Liver (tissue), 9 donors: ENCODE data around the gene OR2C3. TPM values are rescaled to one million over a fixed set of nuclear protein-coding genes. Genes with fewer than 3 reads are reported as not detected.

Source experiments
- DNase-seq: peaks from one replicate; pipeline ENCODE4 v3.0.0-alpha.2; 2017; ENCODE audit warnings: low spot score
- H3K27ac ChIP-seq, 2 donors: one replicate each; pipeline ENCODE4 v1.7.0; 2013; ENCODE audit warnings: inconsistent platforms in 2 of 2, low read length in 2 of 2, control low read depth in 1 of 2, low read depth in 1 of 2, mild to moderate bottlenecking in 1 of 2
- H3K27me3 ChIP-seq, 4 donors: one replicate each; pipeline versions ENCODE4 v1.6.1 to v1.7.0; 2013; ENCODE audit warnings: low read length in 3 of 4, inconsistent platforms in 1 of 4, mild to moderate bottlenecking in 1 of 4, moderate library complexity in 1 of 4; ENCODE audit not compliant: control insufficient read depth in 4 of 4, insufficient read depth in 4 of 4
- H3K36me3 ChIP-seq, 4 donors: one replicate each; pipeline versions ENCODE4 v1.6.1 to v1.7.0; 2013; ENCODE audit warnings: low read length in 3 of 4, mild to moderate bottlenecking in 3 of 4, low read depth in 1 of 4, moderate library complexity in 1 of 4; ENCODE audit not compliant: control insufficient read depth in 4 of 4, insufficient read depth in 3 of 4
- H3K4me1 ChIP-seq, 4 donors: one replicate each; pipeline versions ENCODE4 v1.6.1 to v1.7.0; 2013; ENCODE audit warnings: low read length in 3 of 4, mild to moderate bottlenecking in 3 of 4, moderate library complexity in 1 of 4; ENCODE audit not compliant: control insufficient read depth in 4 of 4, insufficient read depth in 4 of 4
- H3K4me3 ChIP-seq, 3 donors: one replicate each; pipeline versions ENCODE4 v1.6.1 to v1.7.0; 2013; ENCODE audit warnings: low read length in 3 of 3, control low read depth in 1 of 3, low read depth in 1 of 3, mild to moderate bottlenecking in 1 of 3
- H3K9ac ChIP-seq, 2 donors: one replicate each; pipeline ENCODE4 v1.7.0; 2013; ENCODE audit warnings: low read length in 2 of 2, mild to moderate bottlenecking in 2 of 2, moderate library complexity in 2 of 2, control low read depth in 1 of 2, low read depth in 1 of 2
- H3K9me3 ChIP-seq, 4 donors: one replicate each; pipeline versions ENCODE4 v1.6.1 to v1.7.0; 2013; ENCODE audit warnings: low read length in 3 of 4; ENCODE audit not compliant: control insufficient read depth in 4 of 4
- EGR1 ChIP-seq, 2 donors: IDR thresholded peaks; 2 replicates each; pipeline ENCODE4 v1.6.1; 2016 to 2018; ENCODE audit warnings: antibody characterized with exemption in 2 of 2, low read depth in 2 of 2
- FOXA1 ChIP-seq: IDR thresholded peaks from 2 replicates; pipeline ENCODE4 v1.6.1; 2016; ENCODE audit warnings: antibody characterized with exemption
- FOXA2 ChIP-seq: IDR thresholded peaks from 2 replicates; pipeline ENCODE4 v1.6.1; 2016; ENCODE audit warnings: antibody characterized with exemption
- GABPA ChIP-seq, 2 donors: IDR thresholded peaks in 1 of 2; conservative IDR thresholded peaks in 1 of 2; 2 replicates each; pipeline ENCODE4 v1.6.1; 2016; ENCODE audit warnings: antibody characterized with exemption in 2 of 2, mild to moderate bottlenecking in 1 of 2, moderate library complexity in 1 of 2
- HNF4A ChIP-seq, 2 donors: conservative IDR thresholded peaks; 2 replicates each; pipeline ENCODE4 v1.6.1; 2016; ENCODE audit warnings: antibody characterized with exemption in 2 of 2, mild to moderate bottlenecking in 2 of 2
- HNF4G ChIP-seq: IDR thresholded peaks from 2 replicates; pipeline ENCODE4 v1.6.1; 2016; ENCODE audit warnings: antibody characterized with exemption
- JUND ChIP-seq, 2 donors: IDR thresholded peaks; 2 replicates each; pipeline ENCODE4 v1.6.1; 2016; ENCODE audit warnings: antibody characterized with exemption in 2 of 2
- NR2F2 ChIP-seq: IDR thresholded peaks from 2 replicates; pipeline ENCODE4 v1.6.1; 2016; ENCODE audit warnings: antibody characterized with exemption
- RAD21 ChIP-seq, 2 donors: IDR thresholded peaks; 2 replicates each; pipeline ENCODE4 v1.6.1; 2016; ENCODE audit warnings: antibody characterized with exemption in 2 of 2, mild to moderate bottlenecking in 2 of 2
- RXRA ChIP-seq, 2 donors: IDR thresholded peaks; 2 replicates each; pipeline ENCODE4 v1.6.1; 2017 to 2018; ENCODE audit warnings: antibody characterized with exemption in 2 of 2, mild to moderate bottlenecking in 1 of 2
- SP1 ChIP-seq: IDR thresholded peaks from 2 replicates; pipeline ENCODE4 v1.6.1; 2018; ENCODE audit warnings: antibody characterized with exemption, mild to moderate bottlenecking
- TAF1 ChIP-seq: conservative IDR thresholded peaks from 2 replicates; pipeline ENCODE4 v1.6.1; 2016; ENCODE audit warnings: antibody characterized with exemption, mild to moderate bottlenecking
- YY1 ChIP-seq: IDR thresholded peaks from 2 replicates; pipeline ENCODE4 v1.6.1; 2016; ENCODE audit warnings: antibody characterized with exemption, mild to moderate bottlenecking
- WGBS: extraction: QIAGEN DNeasy Blood & Tissue Kit; methylation state at CpG from one replicate; pipeline ENCODE4 v1.1.7; 2013; 5-methylcytosine and 5-hydroxymethylcytosine counted together
- polyA plus RNA-seq, 2 donors: library from polyadenylated mRNA; stranded (reverse) in 1 of 2; unstranded in 1 of 2; fragments of 200-250 nt in 1 of 2; fragments of >200 nt in 1 of 2; fragmentation: Nextera tagmentation in 1 of 2; extraction: Ambion mirVana in 1 of 2; gene quantifications; one replicate each; pipeline versions ENCODE4 v1.2.1 to v1.2.3, GENCODE V29; 2013 to 2015
- total RNA-seq, 2 donors: library from RNA; depleted of rRNA; stranded (reverse); fragments of >200 nt; gene quantifications; one replicate each; pipeline ENCODE4 v1.2.3, GENCODE V29; 2014
- TF ChIP-seq, protein P1 (sequence below): IDR thresholded peaks from 2 replicates; pipeline ENCODE4 v1.6.1; 2016; ENCODE audit warnings: antibody characterized with exemption
- TF ChIP-seq, protein P2 (sequence below): IDR thresholded peaks from 2 replicates; pipeline ENCODE4 v1.6.1; 2016; ENCODE audit warnings: antibody characterized with exemption, mild to moderate bottlenecking
- TF ChIP-seq, protein P3 (sequence below): IDR thresholded peaks from 2 replicates; pipeline ENCODE4 v1.6.1; 2016; ENCODE audit warnings: antibody characterized with exemption
- TF ChIP-seq, protein P4 (sequence below): IDR thresholded peaks from 2 replicates; pipeline ENCODE4 v1.6.1; 2016; ENCODE audit warnings: antibody characterized with exemption
- TF ChIP-seq, protein P5 (sequence below): fragments of 150-350 bp; IDR thresholded peaks from 2 replicates; pipeline ENCODE4 v1.5.1; 2017; ENCODE audit warnings: improper control_type of control experiment, low read depth, low read length; ENCODE audit not compliant: missing input control
- donor health status: healthy.
- donor health status: healthy.
- donor health status: healthy.
- donor health status: healthy.
- donor health status: healthy.

OR2C3 gene
- total and polyA plus RNA-seq, 4 donors, result 0.05 TPM; not detected in 3

DNA sequence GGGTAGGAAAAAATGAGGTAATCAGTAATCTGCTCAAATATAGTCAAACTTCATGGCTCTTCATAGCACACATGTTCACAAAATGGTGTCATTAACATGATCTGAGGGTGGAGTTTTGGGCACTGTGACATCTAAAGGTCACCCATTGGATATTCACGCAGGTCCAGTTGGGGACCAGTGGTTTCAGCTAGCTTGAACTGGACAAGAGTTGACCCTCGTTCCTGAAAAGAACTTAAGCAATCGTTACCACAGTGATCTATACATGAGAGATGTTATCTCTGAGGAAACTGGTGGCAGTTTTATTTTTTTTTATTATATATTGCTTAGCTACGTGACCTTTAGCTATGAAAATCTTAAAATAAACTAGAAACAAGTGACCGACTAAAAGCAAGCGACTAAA is 3.0 kb upstream of the OR2C3 start:
- Histone ChIP-seq H3K36me3 (no peaks in the 10 kb centered on the region), H3K27me3 (no peaks in the 10 kb centered on the region), H3K4me3 (no peak overlapping the region), H3K4me1 (no peaks in the 10 kb centered on the region), H3K9me3 (peaks cover 0 to 3% (median 0%) of the 10 kb centered on the region in 4 donors), H3K9ac (no peak overlapping the region), H3K27ac (no peak overlapping the region)
- DNase-seq, result no peak
- WGBS, result 67% methylated on average over 6 of the region's 6 CpGs
- TF ChIP-seq YY1 (no peak), NR2F2 (no peak), FOXA2 (no peak), JUND (IDR thresholded peaks at IDR 0.05) (no peak), EGR1 (IDR thresholded peaks at IDR 0.05; ENCODE audit: low read depth in 2 of 2) (no peak), RXRA (IDR thresholded peaks at IDR 0.05) (no peak), GABPA (IDR thresholded peaks at IDR 0.05 in 1 of 2, conservative IDR thresholded peaks at IDR 0.05 in 1 of 2) (no peak), HNF4G (no peak), HNF4A (conservative IDR thresholded peaks at IDR 0.05) (no peak), RAD21 (IDR thresholded peaks at IDR 0.05) (no peak), TAF1 (no peak), SP1 (no peak), FOXA1 (no peak)
- TF ChIP-seq, protein P1, sequence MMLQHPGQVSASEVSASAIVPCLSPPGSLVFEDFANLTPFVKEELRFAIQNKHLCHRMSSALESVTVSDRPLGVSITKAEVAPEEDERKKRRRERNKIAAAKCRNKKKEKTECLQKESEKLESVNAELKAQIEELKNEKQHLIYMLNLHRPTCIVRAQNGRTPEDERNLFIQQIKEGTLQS, result no peak
- TF ChIP-seq, protein P2, sequence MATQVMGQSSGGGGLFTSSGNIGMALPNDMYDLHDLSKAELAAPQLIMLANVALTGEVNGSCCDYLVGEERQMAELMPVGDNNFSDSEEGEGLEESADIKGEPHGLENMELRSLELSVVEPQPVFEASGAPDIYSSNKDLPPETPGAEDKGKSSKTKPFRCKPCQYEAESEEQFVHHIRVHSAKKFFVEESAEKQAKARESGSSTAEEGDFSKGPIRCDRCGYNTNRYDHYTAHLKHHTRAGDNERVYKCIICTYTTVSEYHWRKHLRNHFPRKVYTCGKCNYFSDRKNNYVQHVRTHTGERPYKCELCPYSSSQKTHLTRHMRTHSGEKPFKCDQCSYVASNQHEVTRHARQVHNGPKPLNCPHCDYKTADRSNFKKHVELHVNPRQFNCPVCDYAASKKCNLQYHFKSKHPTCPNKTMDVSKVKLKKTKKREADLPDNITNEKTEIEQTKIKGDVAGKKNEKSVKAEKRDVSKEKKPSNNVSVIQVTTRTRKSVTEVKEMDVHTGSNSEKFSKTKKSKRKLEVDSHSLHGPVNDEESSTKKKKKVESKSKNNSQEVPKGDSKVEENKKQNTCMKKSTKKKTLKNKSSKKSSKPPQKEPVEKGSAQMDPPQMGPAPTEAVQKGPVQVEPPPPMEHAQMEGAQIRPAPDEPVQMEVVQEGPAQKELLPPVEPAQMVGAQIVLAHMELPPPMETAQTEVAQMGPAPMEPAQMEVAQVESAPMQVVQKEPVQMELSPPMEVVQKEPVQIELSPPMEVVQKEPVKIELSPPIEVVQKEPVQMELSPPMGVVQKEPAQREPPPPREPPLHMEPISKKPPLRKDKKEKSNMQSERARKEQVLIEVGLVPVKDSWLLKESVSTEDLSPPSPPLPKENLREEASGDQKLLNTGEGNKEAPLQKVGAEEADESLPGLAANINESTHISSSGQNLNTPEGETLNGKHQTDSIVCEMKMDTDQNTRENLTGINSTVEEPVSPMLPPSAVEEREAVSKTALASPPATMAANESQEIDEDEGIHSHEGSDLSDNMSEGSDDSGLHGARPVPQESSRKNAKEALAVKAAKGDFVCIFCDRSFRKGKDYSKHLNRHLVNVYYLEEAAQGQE, result no peak
- TF ChIP-seq, protein P3, sequence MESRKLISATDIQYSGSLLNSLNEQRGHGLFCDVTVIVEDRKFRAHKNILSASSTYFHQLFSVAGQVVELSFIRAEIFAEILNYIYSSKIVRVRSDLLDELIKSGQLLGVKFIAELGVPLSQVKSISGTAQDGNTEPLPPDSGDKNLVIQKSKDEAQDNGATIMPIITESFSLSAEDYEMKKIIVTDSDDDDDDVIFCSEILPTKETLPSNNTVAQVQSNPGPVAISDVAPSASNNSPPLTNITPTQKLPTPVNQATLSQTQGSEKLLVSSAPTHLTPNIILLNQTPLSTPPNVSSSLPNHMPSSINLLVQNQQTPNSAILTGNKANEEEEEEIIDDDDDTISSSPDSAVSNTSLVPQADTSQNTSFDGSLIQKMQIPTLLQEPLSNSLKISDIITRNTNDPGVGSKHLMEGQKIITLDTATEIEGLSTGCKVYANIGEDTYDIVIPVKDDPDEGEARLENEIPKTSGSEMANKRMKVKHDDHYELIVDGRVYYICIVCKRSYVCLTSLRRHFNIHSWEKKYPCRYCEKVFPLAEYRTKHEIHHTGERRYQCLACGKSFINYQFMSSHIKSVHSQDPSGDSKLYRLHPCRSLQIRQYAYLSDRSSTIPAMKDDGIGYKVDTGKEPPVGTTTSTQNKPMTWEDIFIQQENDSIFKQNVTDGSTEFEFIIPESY, result no peak
- TF ChIP-seq, protein P4, sequence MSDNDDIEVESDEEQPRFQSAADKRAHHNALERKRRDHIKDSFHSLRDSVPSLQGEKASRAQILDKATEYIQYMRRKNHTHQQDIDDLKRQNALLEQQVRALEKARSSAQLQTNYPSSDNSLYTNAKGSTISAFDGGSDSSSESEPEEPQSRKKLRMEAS, result no peak
- TF ChIP-seq, protein P5, sequence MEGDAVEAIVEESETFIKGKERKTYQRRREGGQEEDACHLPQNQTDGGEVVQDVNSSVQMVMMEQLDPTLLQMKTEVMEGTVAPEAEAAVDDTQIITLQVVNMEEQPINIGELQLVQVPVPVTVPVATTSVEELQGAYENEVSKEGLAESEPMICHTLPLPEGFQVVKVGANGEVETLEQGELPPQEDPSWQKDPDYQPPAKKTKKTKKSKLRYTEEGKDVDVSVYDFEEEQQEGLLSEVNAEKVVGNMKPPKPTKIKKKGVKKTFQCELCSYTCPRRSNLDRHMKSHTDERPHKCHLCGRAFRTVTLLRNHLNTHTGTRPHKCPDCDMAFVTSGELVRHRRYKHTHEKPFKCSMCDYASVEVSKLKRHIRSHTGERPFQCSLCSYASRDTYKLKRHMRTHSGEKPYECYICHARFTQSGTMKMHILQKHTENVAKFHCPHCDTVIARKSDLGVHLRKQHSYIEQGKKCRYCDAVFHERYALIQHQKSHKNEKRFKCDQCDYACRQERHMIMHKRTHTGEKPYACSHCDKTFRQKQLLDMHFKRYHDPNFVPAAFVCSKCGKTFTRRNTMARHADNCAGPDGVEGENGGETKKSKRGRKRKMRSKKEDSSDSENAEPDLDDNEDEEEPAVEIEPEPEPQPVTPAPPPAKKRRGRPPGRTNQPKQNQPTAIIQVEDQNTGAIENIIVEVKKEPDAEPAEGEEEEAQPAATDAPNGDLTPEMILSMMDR, result no peak
